Right lobe of liver (tissue), 4 donors: ENCODE results near the gene CHST8.

Source experiments
- CTCF ChIP-seq, 4 donors: fragments of 200-600 bp in 3 of 4; fragments of 450-650 bp in 1 of 4; IDR thresholded peaks; one replicate each; pipeline versions ENCODE4 v1.5.1 to v1.8.0; 2016 to 2022; ENCODE audit warnings: antibody characterized with exemption in 4 of 4, mild to moderate bottlenecking in 2 of 4
- POLR2A ChIP-seq: fragments of 450-650 bp; IDR thresholded peaks from one replicate; pipeline ENCODE4 v1.6.1; 2017; ENCODE audit warnings: antibody characterized with exemption, mild to moderate bottlenecking
- donor health status: DM: no; HTN: no; CAD: no.
- donor health status: DM: no; HTN: no; CAD: no.
- donor health status: DM: no; HTN: yes; CAD: no.

- TF ChIP-seq CTCF (IDR thresholded peaks at IDR 0.05) (no peak), POLR2A (no peak)
These were observed 166.9 kb downstream of the CHST8 start for GRCh38 chr19:33788676-33789075.
